PC-3 (cell line): ENCODE measurements around the gene ADAD2.

Experiments used
- EZH2 ChIP-seq: fragments of 300-600 bp; sonication (generic); IDR thresholded peaks from one replicate; pipeline ENCODE4 v1.6.1; 2017; ENCODE audit warnings: antibody characterized with exemption, mild to moderate bottlenecking, low read length; ENCODE audit not compliant: unreplicated experiment
- EZH2phosphoT487 ChIP-seq: fragments of 300-600 bp; sonication (generic); IDR thresholded peaks from 2 replicates; pipeline ENCODE4 v1.6.1; 2018; ENCODE audit warnings: mild to moderate bottlenecking, antibody characterized with exemption, low read length, borderline replicate concordance
- TF ChIP-seq, protein P1 (sequence below): fragments of 300-600 bp; sonication (generic); conservative IDR thresholded peaks from 2 replicates; pipeline ENCODE4 v1.5.1; 2017; ENCODE audit warnings: antibody characterized with exemption, low read depth, mild to moderate bottlenecking, low read length

DNA sequence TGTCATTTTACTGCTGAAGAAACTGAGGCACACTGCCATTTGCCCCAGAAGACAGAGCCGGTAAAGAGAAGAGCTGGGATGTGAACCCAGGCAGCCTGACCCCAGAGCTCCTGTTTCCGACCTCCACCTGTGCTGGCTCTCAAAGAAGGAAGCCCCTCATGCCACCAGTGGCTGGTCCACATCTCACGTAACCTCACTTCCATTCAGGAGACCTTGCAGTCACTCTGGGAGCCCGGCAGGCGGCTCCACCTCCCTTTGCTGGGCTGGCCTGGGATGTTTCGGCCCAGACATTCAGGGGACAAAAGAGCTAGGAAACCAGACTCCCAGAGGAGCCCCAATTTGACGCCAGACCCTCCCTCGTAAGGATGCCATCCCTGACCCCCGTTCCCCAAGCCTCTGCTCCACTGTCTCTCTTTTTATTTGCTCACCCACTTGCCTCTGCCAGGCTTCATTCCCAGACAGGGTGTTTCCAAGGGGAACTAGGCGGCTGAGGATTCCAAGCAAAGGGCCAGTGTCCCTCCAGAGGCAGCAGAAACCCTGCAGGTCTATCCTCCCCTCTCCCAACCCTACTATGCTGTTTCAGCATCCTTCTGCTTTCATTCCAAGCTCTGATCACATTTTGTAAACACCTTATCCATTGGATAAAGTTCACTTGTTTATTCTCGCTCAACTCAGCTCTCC is 6.9 kb upstream of the ADAD2 start:
- TF ChIP-seq, protein P1, sequence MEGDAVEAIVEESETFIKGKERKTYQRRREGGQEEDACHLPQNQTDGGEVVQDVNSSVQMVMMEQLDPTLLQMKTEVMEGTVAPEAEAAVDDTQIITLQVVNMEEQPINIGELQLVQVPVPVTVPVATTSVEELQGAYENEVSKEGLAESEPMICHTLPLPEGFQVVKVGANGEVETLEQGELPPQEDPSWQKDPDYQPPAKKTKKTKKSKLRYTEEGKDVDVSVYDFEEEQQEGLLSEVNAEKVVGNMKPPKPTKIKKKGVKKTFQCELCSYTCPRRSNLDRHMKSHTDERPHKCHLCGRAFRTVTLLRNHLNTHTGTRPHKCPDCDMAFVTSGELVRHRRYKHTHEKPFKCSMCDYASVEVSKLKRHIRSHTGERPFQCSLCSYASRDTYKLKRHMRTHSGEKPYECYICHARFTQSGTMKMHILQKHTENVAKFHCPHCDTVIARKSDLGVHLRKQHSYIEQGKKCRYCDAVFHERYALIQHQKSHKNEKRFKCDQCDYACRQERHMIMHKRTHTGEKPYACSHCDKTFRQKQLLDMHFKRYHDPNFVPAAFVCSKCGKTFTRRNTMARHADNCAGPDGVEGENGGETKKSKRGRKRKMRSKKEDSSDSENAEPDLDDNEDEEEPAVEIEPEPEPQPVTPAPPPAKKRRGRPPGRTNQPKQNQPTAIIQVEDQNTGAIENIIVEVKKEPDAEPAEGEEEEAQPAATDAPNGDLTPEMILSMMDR, result 0 out of 2 replicates have a peak, but pooled peaks have one; percentile 27
- no peak for TF ChIP-seq EZH2
- TF ChIP-seq EZH2phosphoT487, result no peak
